K562 (cell line): ENCODE measurements around the gene MRM3. TPM values are rescaled to one million over a fixed set of nuclear protein-coding genes. Genes with fewer than 3 reads are reported as not detected.

Experiments used
- BRF1 ChIP-seq: IDR thresholded peaks from 3 replicates; pipeline ENCODE4 v1.6.1; 2011; ENCODE audit warnings: borderline replicate concordance, mild to moderate bottlenecking; ENCODE audit not compliant: insufficient read length; ENCODE audit errors: extremely low read depth
- ILK ChIP-seq: fragments of 450-650 bp; IDR thresholded peaks from 2 replicates; pipeline ENCODE4 v1.6.1; 2016; ENCODE audit warnings: missing genetic modification characterization, low read depth, mild to moderate bottlenecking, missing compliant biosample characterization, moderate library complexity, borderline replicate concordance
- RAD51 ChIP-seq: fragments of 450-650 bp; IDR thresholded peaks from 2 replicates; pipeline ENCODE4 v1.7.1; 2016; ENCODE audit warnings: low read depth, mild to moderate bottlenecking, borderline replicate concordance
- SAFB ChIP-seq: fragments of 200-400 bp; formaldehyde crosslinking; IDR thresholded peaks from 2 replicates; pipeline ENCODE4 v1.6.1; 2017; ENCODE audit warnings: low read depth, low read length, borderline replicate concordance
- SMARCA4 ChIP-seq: fragments of 450-650 bp; IDR thresholded peaks from 2 replicates; pipeline ENCODE4 v1.6.1; 2016
- XRCC3 ChIP-seq: fragments of 450-650 bp; IDR thresholded peaks from 2 replicates; pipeline ENCODE4 v1.6.1; 2017; ENCODE audit warnings: mild to moderate bottlenecking, moderate library complexity
- ZC3H4 ChIP-seq: sonication (generic); formaldehyde crosslinking; IDR thresholded peaks from 2 replicates; pipeline ENCODE4 v1.9.0; 2021; ENCODE audit warnings: missing genetic modification reagents, borderline replicate concordance
- polyA plus RNA-seq, 8 experiments: library from polyadenylated mRNA; depleted of rRNA in 4 of 8; stranded (reverse) in 5 of 8; unstranded in 3 of 8; fragments of >200 nt; fragmentation: Nextera tagmentation in 2 of 8; fragmentation: Illumina TruSeq in 1 of 8; extraction: Ambion mirVana in 2 of 8; extraction: Trizol in 1 of 8; gene quantifications; 2 replicates each; pipeline versions ENCODE4 v1.2.1 to v1.2.3, GENCODE V29; 2011 to 2014; ENCODE audit warnings: inconsistent platforms in 1 of 8, missing spikeins in 1 of 8
- total RNA-seq, 7 experiments: library from RNA; depleted of rRNA in 6 of 7; stranded (reverse); fragments of >200 nt in 6 of 7; fragmentation: Illumina TruSeq in 2 of 7; extraction: Trizol in 2 of 7; gene quantifications; 2 replicates each; pipeline versions ENCODE4 v1.2.1 to v1.2.3, GENCODE V29; 2011 to 2021; ENCODE audit warnings: low replicate concordance in 1 of 7
- TF ChIP-seq, protein P1 (sequence below): fragments of 250-450 bp; sonication (Bioruptor Pico); IDR thresholded peaks from 2 replicates; pipeline ENCODE4 v1.4.0; 2020; ENCODE audit warnings: mild to moderate bottlenecking, moderate library complexity, borderline replicate concordance
- TF ChIP-seq, protein P2 (sequence below): IDR thresholded peaks from 3 replicates; pipeline ENCODE4 v1.6.1; 2011; ENCODE audit warnings: borderline replicate concordance, mild to moderate bottlenecking; ENCODE audit not compliant: insufficient read length, insufficient read depth
- TF ChIP-seq, protein P3 (sequence below), 2 experiments: fragments of 150-350 bp in 1 of 2; IDR thresholded peaks; 2 replicates each; pipeline ENCODE4 v1.6.1; 2012 to 2016; ENCODE audit warnings: low read depth in 2 of 2, low read length in 2 of 2, mild to moderate bottlenecking in 1 of 2, moderate library complexity in 1 of 2
- TF ChIP-seq, protein P4 (sequence below): fragments of 450-650 bp; IDR thresholded peaks from 2 replicates; pipeline ENCODE4 v1.6.1; 2016; ENCODE audit warnings: mild to moderate bottlenecking
- TF ChIP-seq, protein P5 (sequence below): fragments of 450-650 bp; IDR thresholded peaks from one replicate; pipeline ENCODE4 v1.6.1; 2018; ENCODE audit warnings: mild to moderate bottlenecking, moderate library complexity; ENCODE audit not compliant: partially characterized antibody
- TF ChIP-seq, protein P6 (sequence below), 2 experiments: fragments of 450-650 bp in 1 of 2; sonication (generic) in 1 of 2; formaldehyde crosslinking; conservative IDR thresholded peaks; 2 replicates each; pipeline versions ENCODE4 v1.4.0 to v1.8.1; 2020 to 2022; ENCODE audit warnings: mild to moderate bottlenecking in 1 of 2, missing genetic modification reagents in 1 of 2

MRM3 gene
- total and polyA plus RNA-seq, 9 of the 15 experiments (the other 6 are each of a cell fraction or from before 2014, with no cell fraction given), result 2.4 to 24.8 (median 18.3) TPM

DNA sequence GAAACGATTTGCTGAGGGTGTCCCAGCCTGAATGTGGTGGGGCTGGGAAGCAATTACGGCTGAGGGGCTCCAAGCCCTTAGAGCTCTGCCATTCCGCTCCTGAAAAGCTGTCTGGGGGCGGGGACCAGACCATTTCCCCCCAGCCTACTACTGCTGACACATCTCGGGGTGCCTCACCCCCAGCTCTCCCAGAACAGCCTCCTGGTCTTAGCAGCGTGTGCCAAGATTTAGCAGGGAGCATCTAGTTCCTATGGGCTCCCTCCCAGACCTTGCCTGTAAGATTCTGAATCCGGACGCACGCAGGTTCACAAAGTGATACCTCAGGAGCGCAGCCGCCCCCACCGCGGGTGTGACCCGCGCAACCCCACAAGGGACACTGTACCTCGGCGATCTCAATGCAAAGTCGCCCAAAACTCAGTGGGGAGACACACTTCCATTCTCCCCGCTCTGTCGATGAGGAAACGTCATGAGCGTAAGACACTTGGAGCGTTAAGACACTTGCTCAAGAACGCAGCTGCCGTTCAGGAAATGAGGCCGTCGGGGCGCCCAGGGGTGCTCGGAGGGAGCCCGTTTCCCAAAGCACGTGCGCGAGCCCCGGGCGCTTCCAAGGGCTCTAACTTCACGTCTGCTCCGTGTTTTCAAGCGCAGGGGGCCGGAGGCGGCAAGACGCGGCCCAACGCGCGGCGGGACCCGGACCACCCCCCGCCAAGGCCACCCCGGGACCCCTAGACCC is 30.7 kb upstream of the MRM3 start (continued):
- TF ChIP-seq, protein P1, sequence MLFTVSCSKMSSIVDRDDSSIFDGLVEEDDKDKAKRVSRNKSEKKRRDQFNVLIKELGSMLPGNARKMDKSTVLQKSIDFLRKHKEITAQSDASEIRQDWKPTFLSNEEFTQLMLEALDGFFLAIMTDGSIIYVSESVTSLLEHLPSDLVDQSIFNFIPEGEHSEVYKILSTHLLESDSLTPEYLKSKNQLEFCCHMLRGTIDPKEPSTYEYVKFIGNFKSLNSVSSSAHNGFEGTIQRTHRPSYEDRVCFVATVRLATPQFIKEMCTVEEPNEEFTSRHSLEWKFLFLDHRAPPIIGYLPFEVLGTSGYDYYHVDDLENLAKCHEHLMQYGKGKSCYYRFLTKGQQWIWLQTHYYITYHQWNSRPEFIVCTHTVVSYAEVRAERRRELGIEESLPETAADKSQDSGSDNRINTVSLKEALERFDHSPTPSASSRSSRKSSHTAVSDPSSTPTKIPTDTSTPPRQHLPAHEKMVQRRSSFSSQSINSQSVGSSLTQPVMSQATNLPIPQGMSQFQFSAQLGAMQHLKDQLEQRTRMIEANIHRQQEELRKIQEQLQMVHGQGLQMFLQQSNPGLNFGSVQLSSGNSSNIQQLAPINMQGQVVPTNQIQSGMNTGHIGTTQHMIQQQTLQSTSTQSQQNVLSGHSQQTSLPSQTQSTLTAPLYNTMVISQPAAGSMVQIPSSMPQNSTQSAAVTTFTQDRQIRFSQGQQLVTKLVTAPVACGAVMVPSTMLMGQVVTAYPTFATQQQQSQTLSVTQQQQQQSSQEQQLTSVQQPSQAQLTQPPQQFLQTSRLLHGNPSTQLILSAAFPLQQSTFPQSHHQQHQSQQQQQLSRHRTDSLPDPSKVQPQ (CRISPR knock-in tag), result no peak
- TF ChIP-seq, protein P2, sequence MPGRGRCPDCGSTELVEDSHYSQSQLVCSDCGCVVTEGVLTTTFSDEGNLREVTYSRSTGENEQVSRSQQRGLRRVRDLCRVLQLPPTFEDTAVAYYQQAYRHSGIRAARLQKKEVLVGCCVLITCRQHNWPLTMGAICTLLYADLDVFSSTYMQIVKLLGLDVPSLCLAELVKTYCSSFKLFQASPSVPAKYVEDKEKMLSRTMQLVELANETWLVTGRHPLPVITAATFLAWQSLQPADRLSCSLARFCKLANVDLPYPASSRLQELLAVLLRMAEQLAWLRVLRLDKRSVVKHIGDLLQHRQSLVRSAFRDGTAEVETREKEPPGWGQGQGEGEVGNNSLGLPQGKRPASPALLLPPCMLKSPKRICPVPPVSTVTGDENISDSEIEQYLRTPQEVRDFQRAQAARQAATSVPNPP, result no peak
- TF ChIP-seq ZC3H4 (CRISPR knock-in tag) (no peak), XRCC3 (no peak), RAD51 (no peak), SAFB (no peak), BRF1 (no peak), ILK (tag) (no peak), SMARCA4 (no peak)
- TF ChIP-seq, protein P3, sequence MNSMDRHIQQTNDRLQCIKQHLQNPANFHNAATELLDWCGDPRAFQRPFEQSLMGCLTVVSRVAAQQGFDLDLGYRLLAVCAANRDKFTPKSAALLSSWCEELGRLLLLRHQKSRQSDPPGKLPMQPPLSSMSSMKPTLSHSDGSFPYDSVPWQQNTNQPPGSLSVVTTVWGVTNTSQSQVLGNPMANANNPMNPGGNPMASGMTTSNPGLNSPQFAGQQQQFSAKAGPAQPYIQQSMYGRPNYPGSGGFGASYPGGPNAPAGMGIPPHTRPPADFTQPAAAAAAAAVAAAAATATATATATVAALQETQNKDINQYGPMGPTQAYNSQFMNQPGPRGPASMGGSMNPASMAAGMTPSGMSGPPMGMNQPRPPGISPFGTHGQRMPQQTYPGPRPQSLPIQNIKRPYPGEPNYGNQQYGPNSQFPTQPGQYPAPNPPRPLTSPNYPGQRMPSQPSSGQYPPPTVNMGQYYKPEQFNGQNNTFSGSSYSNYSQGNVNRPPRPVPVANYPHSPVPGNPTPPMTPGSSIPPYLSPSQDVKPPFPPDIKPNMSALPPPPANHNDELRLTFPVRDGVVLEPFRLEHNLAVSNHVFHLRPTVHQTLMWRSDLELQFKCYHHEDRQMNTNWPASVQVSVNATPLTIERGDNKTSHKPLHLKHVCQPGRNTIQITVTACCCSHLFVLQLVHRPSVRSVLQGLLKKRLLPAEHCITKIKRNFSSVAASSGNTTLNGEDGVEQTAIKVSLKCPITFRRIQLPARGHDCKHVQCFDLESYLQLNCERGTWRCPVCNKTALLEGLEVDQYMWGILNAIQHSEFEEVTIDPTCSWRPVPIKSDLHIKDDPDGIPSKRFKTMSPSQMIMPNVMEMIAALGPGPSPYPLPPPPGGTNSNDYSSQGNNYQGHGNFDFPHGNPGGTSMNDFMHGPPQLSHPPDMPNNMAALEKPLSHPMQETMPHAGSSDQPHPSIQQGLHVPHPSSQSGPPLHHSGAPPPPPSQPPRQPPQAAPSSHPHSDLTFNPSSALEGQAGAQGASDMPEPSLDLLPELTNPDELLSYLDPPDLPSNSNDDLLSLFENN (IDR thresholded peaks at IDR 0.05; ENCODE audit: low read depth in 2 of 2, low read length in 2 of 2), result no peak
- TF ChIP-seq, protein P4, sequence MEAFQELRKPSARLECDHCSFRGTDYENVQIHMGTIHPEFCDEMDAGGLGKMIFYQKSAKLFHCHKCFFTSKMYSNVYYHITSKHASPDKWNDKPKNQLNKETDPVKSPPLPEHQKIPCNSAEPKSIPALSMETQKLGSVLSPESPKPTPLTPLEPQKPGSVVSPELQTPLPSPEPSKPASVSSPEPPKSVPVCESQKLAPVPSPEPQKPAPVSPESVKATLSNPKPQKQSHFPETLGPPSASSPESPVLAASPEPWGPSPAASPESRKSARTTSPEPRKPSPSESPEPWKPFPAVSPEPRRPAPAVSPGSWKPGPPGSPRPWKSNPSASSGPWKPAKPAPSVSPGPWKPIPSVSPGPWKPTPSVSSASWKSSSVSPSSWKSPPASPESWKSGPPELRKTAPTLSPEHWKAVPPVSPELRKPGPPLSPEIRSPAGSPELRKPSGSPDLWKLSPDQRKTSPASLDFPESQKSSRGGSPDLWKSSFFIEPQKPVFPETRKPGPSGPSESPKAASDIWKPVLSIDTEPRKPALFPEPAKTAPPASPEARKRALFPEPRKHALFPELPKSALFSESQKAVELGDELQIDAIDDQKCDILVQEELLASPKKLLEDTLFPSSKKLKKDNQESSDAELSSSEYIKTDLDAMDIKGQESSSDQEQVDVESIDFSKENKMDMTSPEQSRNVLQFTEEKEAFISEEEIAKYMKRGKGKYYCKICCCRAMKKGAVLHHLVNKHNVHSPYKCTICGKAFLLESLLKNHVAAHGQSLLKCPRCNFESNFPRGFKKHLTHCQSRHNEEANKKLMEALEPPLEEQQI, result no peak
- TF ChIP-seq, protein P5, sequence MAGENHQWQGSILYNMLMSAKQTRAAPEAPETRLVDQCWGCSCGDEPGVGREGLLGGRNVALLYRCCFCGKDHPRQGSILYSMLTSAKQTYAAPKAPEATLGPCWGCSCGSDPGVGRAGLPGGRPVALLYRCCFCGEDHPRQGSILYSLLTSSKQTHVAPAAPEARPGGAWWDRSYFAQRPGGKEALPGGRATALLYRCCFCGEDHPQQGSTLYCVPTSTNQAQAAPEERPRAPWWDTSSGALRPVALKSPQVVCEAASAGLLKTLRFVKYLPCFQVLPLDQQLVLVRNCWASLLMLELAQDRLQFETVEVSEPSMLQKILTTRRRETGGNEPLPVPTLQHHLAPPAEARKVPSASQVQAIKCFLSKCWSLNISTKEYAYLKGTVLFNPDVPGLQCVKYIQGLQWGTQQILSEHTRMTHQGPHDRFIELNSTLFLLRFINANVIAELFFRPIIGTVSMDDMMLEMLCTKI, result no peak
- TF ChIP-seq, protein P6, sequence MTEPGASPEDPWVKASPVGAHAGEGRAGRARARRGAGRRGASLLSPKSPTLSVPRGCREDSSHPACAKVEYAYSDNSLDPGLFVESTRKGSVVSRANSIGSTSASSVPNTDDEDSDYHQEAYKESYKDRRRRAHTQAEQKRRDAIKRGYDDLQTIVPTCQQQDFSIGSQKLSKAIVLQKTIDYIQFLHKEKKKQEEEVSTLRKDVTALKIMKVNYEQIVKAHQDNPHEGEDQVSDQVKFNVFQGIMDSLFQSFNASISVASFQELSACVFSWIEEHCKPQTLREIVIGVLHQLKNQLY (CRISPR knock-in tag; conservative IDR thresholded peaks at IDR 0.05), result no peak
